ENCODE data around the gene PDZRN3.

PDZRN3 gene

GRCh38 chr3:73592154-73593144 lies 32.3 kb downstream of the PDZRN3 start:
- no peak for DNase-seq (ENCODE audit: low read depth in 1 of 2, low spot score in 1 of 2)
- Histone ChIP-seq H3K27ac (replicated peaks) (no peak overlapping the region), H3K27me3 (ENCODE audit: insufficient read depth, poor library complexity, severe bottlenecking) (no peaks in the 10 kb centered on the region), H3K4me3 (replicated peaks; ENCODE audit: insufficient read depth, low read length) (no peak overlapping the region)
- TF ChIP-seq POLR2AphosphoS5 (IDR thresholded peaks at IDR 0.05; ENCODE audit: low read depth), result no peak
- no peak for TF ChIP-seq CTCF (IDR thresholded peaks at IDR 0.05; ENCODE audit: insufficient read depth, low read length)
- no peak for TF ChIP-seq SPI1 (IDR thresholded peaks at IDR 0.05; ENCODE audit: borderline replicate concordance, low read depth)
- TF ChIP-seq GABPA (IDR thresholded peaks at IDR 0.05; ENCODE audit: low read depth), result no peak
- no peak for TF ChIP-seq REST (IDR thresholded peaks at IDR 0.05; ENCODE audit: insufficient replicate concordance, low read depth)

DNA sequence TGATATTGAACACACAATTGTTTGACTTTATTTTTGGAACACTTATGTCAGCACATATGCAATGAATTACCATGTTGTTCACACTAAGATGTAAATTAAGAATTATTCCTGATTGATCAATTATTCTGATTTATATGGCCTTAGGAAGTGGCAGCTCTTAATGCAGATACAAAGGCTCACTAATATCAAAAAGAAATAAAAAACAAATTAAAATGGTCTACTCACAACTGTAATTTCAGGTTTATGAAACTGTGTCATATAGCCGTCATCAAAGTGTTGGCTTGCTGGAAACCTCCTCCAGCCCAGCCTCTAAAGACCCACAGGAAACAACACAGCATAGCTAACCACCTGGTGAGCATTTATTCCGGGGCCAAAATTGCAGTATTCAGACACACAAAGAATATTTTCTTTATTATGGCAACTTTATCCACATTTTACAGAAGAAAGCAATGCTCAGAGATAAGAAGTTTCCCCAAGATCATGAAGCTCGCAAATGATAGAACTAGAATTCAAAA lies 33.4 kb downstream of the PDZRN3 start:
- TF ChIP-seq CTCF (IDR thresholded peaks at IDR 0.05; ENCODE audit: insufficient read depth, low read length) (no peak), REST (IDR thresholded peaks at IDR 0.05; ENCODE audit: insufficient replicate concordance, low read depth) (no peak), POLR2AphosphoS5 (IDR thresholded peaks at IDR 0.05; ENCODE audit: low read depth) (no peak), GABPA (IDR thresholded peaks at IDR 0.05; ENCODE audit: low read depth) (no peak), SPI1 (IDR thresholded peaks at IDR 0.05; ENCODE audit: borderline replicate concordance, low read depth) (no peak)
- no peaks in the 10 kb centered on the region for H3K27me3 ChIP-seq (ENCODE audit: insufficient read depth, poor library complexity, severe bottlenecking)
- DNase-seq (ENCODE audit: low read depth in 1 of 2, low spot score in 1 of 2), result no peak
- H3K27ac ChIP-seq (replicated peaks), result no peak overlapping the region
- no peak overlapping the region for H3K4me3 ChIP-seq (replicated peaks; ENCODE audit: insufficient read depth, low read length)

DNA sequence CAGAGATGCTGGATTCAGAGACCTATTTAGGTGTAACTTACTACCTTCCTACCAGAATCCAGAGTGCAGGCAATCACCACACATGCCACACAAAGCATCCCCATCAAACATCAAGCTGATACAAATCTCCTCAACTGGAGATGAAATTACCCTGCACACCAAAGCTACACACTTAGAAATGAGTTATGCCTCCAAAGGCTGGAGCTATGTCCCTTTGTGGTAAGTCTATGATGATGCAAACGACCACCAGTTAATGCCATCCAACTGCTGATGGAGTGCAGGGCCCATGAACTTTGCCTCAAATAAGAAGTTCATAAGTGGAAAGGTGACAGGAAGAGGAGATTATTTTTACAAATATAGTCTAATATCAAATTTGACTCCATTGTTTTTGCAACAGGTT lies 38.1 kb downstream of the PDZRN3 start:
- no peak overlapping the region for H3K27ac ChIP-seq (replicated peaks)
- no peak for DNase-seq (ENCODE audit: low read depth in 1 of 2, low spot score in 1 of 2)
- peaks cover 7% of the 10 kb centered on the region for H3K27me3 ChIP-seq (ENCODE audit: insufficient read depth, poor library complexity, severe bottlenecking)
- no peak for TF ChIP-seq SPI1 (IDR thresholded peaks at IDR 0.05; ENCODE audit: borderline replicate concordance, low read depth)
- TF ChIP-seq REST (IDR thresholded peaks at IDR 0.05; ENCODE audit: insufficient replicate concordance, low read depth), result no peak
- TF ChIP-seq GABPA (IDR thresholded peaks at IDR 0.05; ENCODE audit: low read depth), result no peak
- TF ChIP-seq POLR2AphosphoS5 (IDR thresholded peaks at IDR 0.05; ENCODE audit: low read depth), result no peak
- no peak for TF ChIP-seq CTCF (IDR thresholded peaks at IDR 0.05; ENCODE audit: insufficient read depth, low read length)
- H3K4me3 ChIP-seq (replicated peaks; ENCODE audit: insufficient read depth, low read length), result no peak overlapping the region
